ENCODE results near the gene GLIS2.

GLIS2 gene

GRCh38 chr16:4384509-4384942 is 68.7 kb downstream of the GLIS2 start:
- H3K4me3 ChIP-seq (ENCODE audit: low read depth, low read length), result no peak overlapping the region
- no peak for DNase-seq (ENCODE audit: low read depth)
- in situ Hi-C loops (cut with HindIII; ENCODE audit: low sequenced_read_pairs), result no loop called here
- no peak for TF ChIP-seq CTCF (IDR thresholded peaks at IDR 0.05; ENCODE audit: low read depth, low read length, missing control alignments)

GRCh38 chr16:4385066-4385788 is 69.4 kb downstream of the GLIS2 start:
- H3K4me3 ChIP-seq (ENCODE audit: low read depth, low read length), result no peak overlapping the region
- no peak for DNase-seq (ENCODE audit: low read depth)
- in situ Hi-C loops (cut with HindIII; ENCODE audit: low sequenced_read_pairs), result no loop called here
- no peak for TF ChIP-seq CTCF (IDR thresholded peaks at IDR 0.05; ENCODE audit: low read depth, low read length, missing control alignments)

- in situ Hi-C loops (cut with HindIII; ENCODE audit: low sequenced_read_pairs), result no loop called here
- no peak for DNase-seq (ENCODE audit: low read depth)
- H3K4me3 ChIP-seq (ENCODE audit: low read depth, low read length), result no peak overlapping the region
- no peak for TF ChIP-seq CTCF (IDR thresholded peaks at IDR 0.05; ENCODE audit: low read depth, low read length, missing control alignments)
Observed at GRCh38 chr16:4385789-4386450, 70.1 kb downstream of the GLIS2 start.

GRCh38 chr16:4386451-4386805 is 70.6 kb downstream of the GLIS2 start:
- DNase-seq (ENCODE audit: low read depth), result no peak
- in situ Hi-C loops (cut with HindIII; ENCODE audit: low sequenced_read_pairs), result no loop called here
- no peak overlapping the region for H3K4me3 ChIP-seq (ENCODE audit: low read depth, low read length)
- TF ChIP-seq CTCF (IDR thresholded peaks at IDR 0.05; ENCODE audit: low read depth, low read length, missing control alignments), result no peak

GRCh38 chr16:4386951-4387565 is 71.2 kb downstream of the GLIS2 start:
- TF ChIP-seq CTCF (IDR thresholded peaks at IDR 0.05; ENCODE audit: low read depth, low read length, missing control alignments), result no peak
- DNase-seq (ENCODE audit: low read depth), result no peak
- H3K4me3 ChIP-seq (ENCODE audit: low read depth, low read length), result no peak overlapping the region
- in situ Hi-C loops (cut with HindIII; ENCODE audit: low sequenced_read_pairs), result no loop called here

- in situ Hi-C loops (cut with HindIII; ENCODE audit: low sequenced_read_pairs), result no loop called here
- no peak for DNase-seq (ENCODE audit: low read depth)
- no peak for TF ChIP-seq CTCF (IDR thresholded peaks at IDR 0.05; ENCODE audit: low read depth, low read length, missing control alignments)
- H3K4me3 ChIP-seq (ENCODE audit: low read depth, low read length), result no peak overlapping the region
Observed at GRCh38 chr16:4387781-4388180, 71.9 kb downstream of the GLIS2 start.
